ENCODE data around the gene TRHDE.

TRHDE gene

GRCh38 chr12:72293701-72294100 is 21.5 kb downstream of the TRHDE start:
- no peak overlapping the region for H3K4me3 ChIP-seq (ENCODE audit: low read length)
- DNase-seq (ENCODE audit: low read depth), result no peak
- TF ChIP-seq CTCF (conservative IDR thresholded peaks at IDR 0.05; ENCODE audit: low read length), result no peak

- no peak for TF ChIP-seq CTCF (conservative IDR thresholded peaks at IDR 0.05; ENCODE audit: low read length)
- no peak overlapping the region for H3K4me3 ChIP-seq (ENCODE audit: low read length)
- DNase-seq (ENCODE audit: low read depth), result no peak
Observed at GRCh38 chr12:72295101-72295500, 22.9 kb downstream of the TRHDE start.

GRCh38 chr12:72295744-72296143 is 23.6 kb downstream of the TRHDE start:
- TF ChIP-seq CTCF (conservative IDR thresholded peaks at IDR 0.05; ENCODE audit: low read length), result no peak
- H3K4me3 ChIP-seq (ENCODE audit: low read length), result no peak overlapping the region
- DNase-seq (ENCODE audit: low read depth), result no peak

- no peak for TF ChIP-seq CTCF (conservative IDR thresholded peaks at IDR 0.05; ENCODE audit: low read length)
- no peak overlapping the region for H3K4me3 ChIP-seq (ENCODE audit: low read length)
- DNase-seq (ENCODE audit: low read depth), result no peak
Observed at GRCh38 chr12:72296389-72296788, 24.2 kb downstream of the TRHDE start.

GRCh38 chr12:72297666-72298065 is 25.5 kb downstream of the TRHDE start:
- H3K4me3 ChIP-seq (ENCODE audit: low read length), result no peak overlapping the region
- TF ChIP-seq CTCF (conservative IDR thresholded peaks at IDR 0.05; ENCODE audit: low read length), result no peak

GRCh38 chr12:72300728-72301127 is 28.6 kb downstream of the TRHDE start:
- no peak for DNase-seq (ENCODE audit: low read depth)
- H3K4me3 ChIP-seq (ENCODE audit: low read length), result no peak overlapping the region
- no peak for TF ChIP-seq CTCF (conservative IDR thresholded peaks at IDR 0.05; ENCODE audit: low read length)

More at GRCh38 chr12:72297666-72298065, 25.5 kb downstream of the TRHDE start:
- DNase-seq (ENCODE audit: low read depth), result no peak

GRCh38 chr12:72304751-72305150 is 32.6 kb downstream of the TRHDE start:
- no peak for DNase-seq (ENCODE audit: low read depth)
- H3K4me3 ChIP-seq (ENCODE audit: low read length), result no peak overlapping the region
- TF ChIP-seq CTCF (conservative IDR thresholded peaks at IDR 0.05; ENCODE audit: low read length), result no peak
